T follicular helper cell (primary cell): ENCODE measurements around the gene GRIK4.

Experiments used
- DNase-seq: peaks from one replicate; pipeline ENCODE4 v3.0.0-alpha.2; 2020; ENCODE audit warnings: low read depth

The GRIK4 gene

GRCh38 chr11:120917559-120918239, 406.2 kb downstream of the GRIK4 start:
- no peak for DNase-seq

- DNase-seq, result no peak
Observed at GRCh38 chr11:120918257-120918656, 406.7 kb downstream of the GRIK4 start.

GRCh38 chr11:120919045-120919444, 407.5 kb downstream of the GRIK4 start:
- DNase-seq, result no peak

- DNase-seq, result no peak
Observed at GRCh38 chr11:120919566-120919965, 408.0 kb downstream of the GRIK4 start.

GRCh38 chr11:120923866-120924508, 412.4 kb downstream of the GRIK4 start:
- no peak for DNase-seq

- no peak for DNase-seq
Observed at GRCh38 chr11:120925944-120926343, 414.4 kb downstream of the GRIK4 start.

GRCh38 chr11:120928627-120929026, 417.1 kb downstream of the GRIK4 start:
- no peak for DNase-seq

- no peak for DNase-seq
Observed at GRCh38 chr11:120929090-120929489, 417.5 kb downstream of the GRIK4 start.

- no peak for DNase-seq
Observed at GRCh38 chr11:120929664-120930154, 418.2 kb downstream of the GRIK4 start.

- no peak for DNase-seq
Observed at GRCh38 chr11:120931057-120931779, 419.7 kb downstream of the GRIK4 start.

- DNase-seq, result no peak
Observed at GRCh38 chr11:120932305-120932915, 420.9 kb downstream of the GRIK4 start.

- DNase-seq, result no peak
Observed at GRCh38 chr11:120936356-120936755, 424.8 kb downstream of the GRIK4 start.

GRCh38 chr11:120937501-120937900, 426.0 kb downstream of the GRIK4 start:
- DNase-seq, result no peak

GRCh38 chr11:120938260-120938659, 426.7 kb downstream of the GRIK4 start:
- no peak for DNase-seq

- no peak for DNase-seq
Observed at GRCh38 chr11:120940160-120940848, 428.8 kb downstream of the GRIK4 start.

GRCh38 chr11:120941000-120941399, 429.5 kb downstream of the GRIK4 start:
- no peak for DNase-seq

- DNase-seq, result no peak
Observed at GRCh38 chr11:120942701-120943100, 431.2 kb downstream of the GRIK4 start.

- no peak for DNase-seq
Observed at GRCh38 chr11:120945042-120945441, 433.5 kb downstream of the GRIK4 start.

GRCh38 chr11:120950880-120951279, 439.3 kb downstream of the GRIK4 start:
- no peak for DNase-seq

GRCh38 chr11:120952461-120953434, 441.2 kb downstream of the GRIK4 start:
- peak; percentile 38 for DNase-seq

GRCh38 chr11:120954381-120954780, 442.8 kb downstream of the GRIK4 start:
- no peak for DNase-seq
